ENCODE measurements around the gene GCGR. TPM values are rescaled to one million over a fixed set of nuclear protein-coding genes. Genes with fewer than 3 reads are reported as not detected.

GCGR gene
- total RNA-seq, 1 donor from 2014 or later = not detected

GRCh38 chr17:81846743-81847689 is 43.1 kb downstream of the GCGR start:
- Mint-ChIP-seq H3K27me3 (ENCODE audit: low read depth) (no peaks in the 10 kb centered on the region), H3K9me3 (ENCODE audit: low read depth) (no peaks in the 10 kb centered on the region), H3K4me3 (ENCODE audit: unreplicated experiment) (no peak overlapping the region), H3K27ac (ENCODE audit: unreplicated experiment) (no peak overlapping the region), H3K4me1 (ENCODE audit: low read depth) (no peaks in the 10 kb centered on the region), H3K36me3 (ENCODE audit: low read depth) (peaks cover 27% of the 10 kb centered on the region)
- DNase-seq (ENCODE audit: low spot score) = no peak
- no peak for TF ChIP-seq CTCF (IDR thresholded peaks at IDR 0.05)

GRCh38 chr17:81849457-81849856 is 45.5 kb downstream of the GCGR start:
- Mint-ChIP-seq H3K4me3 (ENCODE audit: unreplicated experiment) (no peak overlapping the region), H3K4me1 (ENCODE audit: low read depth) (no peaks in the 10 kb centered on the region), H3K36me3 (ENCODE audit: low read depth) (peaks cover 30% of the 10 kb centered on the region), H3K27ac (ENCODE audit: unreplicated experiment) (no peak overlapping the region), H3K9me3 (ENCODE audit: low read depth) (no peaks in the 10 kb centered on the region), H3K27me3 (ENCODE audit: low read depth) (no peaks in the 10 kb centered on the region)
- TF ChIP-seq CTCF (IDR thresholded peaks at IDR 0.05) = no peak
- no peak for DNase-seq (ENCODE audit: low spot score)

GRCh38 chr17:81851423-81851822 is 47.5 kb downstream of the GCGR start:
- H3K9me3 Mint-ChIP-seq (ENCODE audit: low read depth) = no peaks in the 10 kb centered on the region
- no peak overlapping the region for H3K27ac Mint-ChIP-seq (ENCODE audit: unreplicated experiment)
- H3K27me3 Mint-ChIP-seq (ENCODE audit: low read depth) = no peaks in the 10 kb centered on the region
- H3K4me3 Mint-ChIP-seq (ENCODE audit: unreplicated experiment) = no peak overlapping the region
- TF ChIP-seq CTCF (IDR thresholded peaks at IDR 0.05) = no peak
- no peak for DNase-seq (ENCODE audit: low spot score)
- H3K4me1 Mint-ChIP-seq (ENCODE audit: low read depth) = peaks cover 14% of the 10 kb centered on the region
- H3K36me3 Mint-ChIP-seq (ENCODE audit: low read depth) = peaks cover 25% of the 10 kb centered on the region

GRCh38 chr17:81852237-81852636 is 48.3 kb downstream of the GCGR start:
- no peak for TF ChIP-seq CTCF (IDR thresholded peaks at IDR 0.05)
- H3K9me3 Mint-ChIP-seq (ENCODE audit: low read depth) = no peaks in the 10 kb centered on the region
- DNase-seq (ENCODE audit: low spot score) = no peak
- H3K27me3 Mint-ChIP-seq (ENCODE audit: low read depth) = no peaks in the 10 kb centered on the region
- peaks cover 21% of the 10 kb centered on the region for H3K36me3 Mint-ChIP-seq (ENCODE audit: low read depth)
- peaks cover 17% of the 10 kb centered on the region for H3K4me1 Mint-ChIP-seq (ENCODE audit: low read depth)
- no peak overlapping the region for H3K4me3 Mint-ChIP-seq (ENCODE audit: unreplicated experiment)
- H3K27ac Mint-ChIP-seq (ENCODE audit: unreplicated experiment) = no peak overlapping the region

GRCh38 chr17:81854974-81855774 is 51.2 kb downstream of the GCGR start:
- Mint-ChIP-seq H3K4me1 (ENCODE audit: low read depth) (peaks cover 42% of the 10 kb centered on the region), H3K9me3 (ENCODE audit: low read depth) (no peaks in the 10 kb centered on the region), H3K4me3 (ENCODE audit: unreplicated experiment) (no peak overlapping the region), H3K27me3 (ENCODE audit: low read depth) (no peaks in the 10 kb centered on the region), H3K27ac (ENCODE audit: unreplicated experiment) (no peak overlapping the region), H3K36me3 (ENCODE audit: low read depth) (peaks cover 21% of the 10 kb centered on the region)
- TF ChIP-seq CTCF (IDR thresholded peaks at IDR 0.05) = no peak
- no peak for DNase-seq (ENCODE audit: low spot score)

Data from chondrocyte (in vitro differentiated cells).